OCI-LY7 (cell line): Measurements from ENCODE around the gene FLNB. TPM values are rescaled to one million over a fixed set of nuclear protein-coding genes. Genes with fewer than 3 reads are reported as not detected.

ENCODE experiments used
- BruUV-seq: library from RNA; stranded (reverse); fragments of 400-500 nt; replicated peaks from 2 replicates; lab custom pipeline; 2021; lab: Mats Ljungman, UMichigan
- CTCF ChIA-PET: fragments of 300-600 bp; sonication (Branson Sonifier 250); formaldehyde crosslinking; loops from one replicate; lab custom pipeline; 2022; ENCODE audit warnings: antibody characterized with exemption; ENCODE audit not compliant: unreplicated experiment; lab: Charles Lee
- POLR2A ChIA-PET: fragments of 300-600 bp; sonication (Branson Sonifier 250); formaldehyde crosslinking; loops from one replicate; lab custom pipeline; 2022; ENCODE audit warnings: antibody characterized with exemption; lab: Charles Lee
- DNase-seq: peaks from one replicate; pipeline ENCODE4 v3.0.0-alpha.2; 2015; ENCODE audit warnings: low spot score
- H2AFZ ChIP-seq: fragments of 200-600 bp; sonication (generic), shearing (Covaris generic); 2 replicates; pipeline ENCODE4 v1.6.1; 2014; ENCODE audit warnings: mild to moderate bottlenecking, antibody characterized with exemption, low read length, moderate library complexity
- H3K27ac ChIP-seq: fragments of 200-600 bp; sonication (generic); 2 replicates; pipeline ENCODE4 v1.5.1; 2014; ENCODE audit warnings: mixed run types, low read depth, mild to moderate bottlenecking, moderate library complexity, low read length, inconsistent platforms; ENCODE audit not compliant: poor library complexity, severe bottlenecking
- H3K36me3 ChIP-seq: fragments of 200-600 bp; sonication (generic); 2 replicates; pipeline ENCODE4 v1.6.1; 2014; ENCODE audit warnings: mild to moderate bottlenecking, antibody characterized with exemption, low read length, moderate library complexity, mixed read lengths; ENCODE audit not compliant: insufficient read depth
- H3K4me1 ChIP-seq: fragments of 200-600 bp; sonication (generic); 2 replicates; pipeline ENCODE4 v1.5.1; 2014; ENCODE audit warnings: mild to moderate bottlenecking, low read length; ENCODE audit not compliant: insufficient read depth, poor library complexity, severe bottlenecking
- H3K4me2 ChIP-seq: fragments of 200-600 bp; sonication (generic); 2 replicates; pipeline ENCODE4 v1.6.1; 2014; ENCODE audit warnings: mild to moderate bottlenecking, low read length
- H3K4me3 ChIP-seq: fragments of 200-600 bp; sonication (generic); 2 replicates; pipeline ENCODE4 v1.5.1; 2014; ENCODE audit warnings: mild to moderate bottlenecking, low read depth, low read length; ENCODE audit not compliant: poor library complexity, severe bottlenecking
- H3K79me2 ChIP-seq: fragments of 200-600 bp; sonication (generic); 2 replicates; pipeline ENCODE4 v1.6.1; 2016; ENCODE audit warnings: low read depth, mild to moderate bottlenecking, low read length, moderate library complexity, mixed read lengths; ENCODE audit not compliant: insufficient read depth
- H3K9me2 ChIP-seq: fragments of 200-600 bp; sonication (generic); 2 replicates; pipeline ENCODE4 v1.6.1; 2016; ENCODE audit warnings: mild to moderate bottlenecking, low read length, mixed read lengths; ENCODE audit not compliant: insufficient read depth
- H3K9me3 ChIP-seq: fragments of 200-600 bp; sonication (generic); 2 replicates; pipeline ENCODE4 v1.6.1; 2014; ENCODE audit warnings: mild to moderate bottlenecking, mixed run types, low read length, mixed read lengths
- H4K20me1 ChIP-seq: fragments of 200-600 bp; sonication (generic); 2 replicates; pipeline ENCODE4 v1.6.1; 2014; ENCODE audit warnings: mild to moderate bottlenecking, antibody characterized with exemption, low read length, moderate library complexity, mixed read lengths; ENCODE audit not compliant: insufficient read depth
- EZH2phosphoT487 ChIP-seq: fragments of 200-600 bp; sonication (generic); IDR thresholded peaks from 2 replicates; pipeline ENCODE4 v1.6.1; 2018; ENCODE audit warnings: low read depth, borderline replicate concordance, mild to moderate bottlenecking, mixed run types, antibody characterized with exemption, low read length, moderate library complexity, mixed read lengths
- intact Hi-C: fragments of 100-400 bp; cut with micrococcal nuclease; formaldehyde crosslinking; loops from one replicate; pipeline ENCODE4 v1.10.0; 2022; ENCODE audit not compliant: unreplicated experiment
- total RNA-seq, 2 experiments: library from RNA; depleted of rRNA in 1 of 2; stranded (reverse); fragments of >200 nt in 1 of 2; shearing (Covaris generic) in 1 of 2; gene quantifications; 2 replicates each; pipeline ENCODE4 v1.2.3, GENCODE V29; 2014 to 2022
- TF ChIP-seq, protein P1 (sequence below): fragments of 200-600 bp; sonication (generic); conservative IDR thresholded peaks from 2 replicates; pipeline ENCODE4 v1.5.1; 2014; ENCODE audit warnings: mild to moderate bottlenecking, antibody characterized with exemption, low read length, moderate library complexity, mixed read lengths

Gene FLNB
- total RNA-seq, 2 experiments from 2014 or later = 29.9 to 39.1 TPM

GRCh38 chr3:58063022-58063815 lies 55.0 kb downstream of the FLNB start:
- ChIA-PET CTCF (interaction anchor here (0.5 kb wide), 1 partner anchor 144 kb away, joined by 3 read pairs; no protein-coding TSS in a partner anchor), POLR2A (interaction anchor here (0.5 kb wide), 1 partner anchor 25 kb away, joined by 4 read pairs; no protein-coding TSS in a partner anchor)
- Histone ChIP-seq H3K27ac (no peak overlapping the region), H3K9me3 (no peaks in the 10 kb centered on the region), H3K36me3 (no peaks in the 10 kb centered on the region), H3K4me1 (no peaks in the 10 kb centered on the region), H3K79me2 (no peaks in the 10 kb centered on the region), H3K9me2 (no peaks in the 10 kb centered on the region), H4K20me1 (peaks cover 4% of the 10 kb centered on the region; the same call in 1 of the 2 replicates), H3K4me3 (no peak overlapping the region), H2AFZ (no peak overlapping the region), H3K4me2 (no peak overlapping the region)
- no TSS peak for BruUV-seq
- no peak for DNase-seq
- intact Hi-C loops = no loop called here
- TF ChIP-seq, protein P1, sequence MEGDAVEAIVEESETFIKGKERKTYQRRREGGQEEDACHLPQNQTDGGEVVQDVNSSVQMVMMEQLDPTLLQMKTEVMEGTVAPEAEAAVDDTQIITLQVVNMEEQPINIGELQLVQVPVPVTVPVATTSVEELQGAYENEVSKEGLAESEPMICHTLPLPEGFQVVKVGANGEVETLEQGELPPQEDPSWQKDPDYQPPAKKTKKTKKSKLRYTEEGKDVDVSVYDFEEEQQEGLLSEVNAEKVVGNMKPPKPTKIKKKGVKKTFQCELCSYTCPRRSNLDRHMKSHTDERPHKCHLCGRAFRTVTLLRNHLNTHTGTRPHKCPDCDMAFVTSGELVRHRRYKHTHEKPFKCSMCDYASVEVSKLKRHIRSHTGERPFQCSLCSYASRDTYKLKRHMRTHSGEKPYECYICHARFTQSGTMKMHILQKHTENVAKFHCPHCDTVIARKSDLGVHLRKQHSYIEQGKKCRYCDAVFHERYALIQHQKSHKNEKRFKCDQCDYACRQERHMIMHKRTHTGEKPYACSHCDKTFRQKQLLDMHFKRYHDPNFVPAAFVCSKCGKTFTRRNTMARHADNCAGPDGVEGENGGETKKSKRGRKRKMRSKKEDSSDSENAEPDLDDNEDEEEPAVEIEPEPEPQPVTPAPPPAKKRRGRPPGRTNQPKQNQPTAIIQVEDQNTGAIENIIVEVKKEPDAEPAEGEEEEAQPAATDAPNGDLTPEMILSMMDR = no peak
- no peak for TF ChIP-seq EZH2phosphoT487

- no peak overlapping the region for H3K27ac ChIP-seq
- ChIA-PET CTCF (no interaction called here), POLR2A (interaction anchor here (0.9 kb wide), 1 partner anchor 43 kb away, joined by 3 read pairs; no protein-coding TSS in a partner anchor)
- H3K9me2 ChIP-seq = no peaks in the 10 kb centered on the region
- intact Hi-C loops = no loop called here
- no peak overlapping the region for H3K4me2 ChIP-seq
- no TSS peak for BruUV-seq
- no peaks in the 10 kb centered on the region for H3K36me3 ChIP-seq
- no peak for TF ChIP-seq EZH2phosphoT487
- TF ChIP-seq, protein P1 = no peak
- DNase-seq = no peak
- H2AFZ ChIP-seq = no peak overlapping the region
- H3K4me1 ChIP-seq = no peaks in the 10 kb centered on the region
- no peaks in the 10 kb centered on the region for H3K79me2 ChIP-seq
- no peak overlapping the region for H3K4me3 ChIP-seq
- H3K9me3 ChIP-seq = no peaks in the 10 kb centered on the region
- no peaks in the 10 kb centered on the region for H4K20me1 ChIP-seq
Observed at GRCh38 chr3:58064923-58065638, 56.9 kb downstream of the FLNB start.
